Duodenal mucosa (tissue), 2 donors: ENCODE results near the gene BEX3.

Experiments used
- H3K27ac ChIP-seq: one replicate; pipeline ENCODE4 v1.7.0; 2013; ENCODE audit warnings: low read depth, low read length
- H3K27me3 ChIP-seq, 2 donors: one replicate each; pipeline ENCODE4 v1.7.0; 2013; ENCODE audit warnings: low read length in 2 of 2, control low read depth in 1 of 2; ENCODE audit not compliant: insufficient read depth in 2 of 2, control insufficient read depth in 1 of 2
- H3K36me3 ChIP-seq, 2 donors: one replicate each; pipeline ENCODE4 v1.7.0; 2013; ENCODE audit warnings: low read length in 2 of 2, control low read depth in 1 of 2; ENCODE audit not compliant: insufficient read depth in 2 of 2, control insufficient read depth in 1 of 2
- H3K4me1 ChIP-seq, 2 donors: one replicate each; pipeline ENCODE4 v1.7.0; 2013; ENCODE audit warnings: low read length in 2 of 2, control low read depth in 1 of 2; ENCODE audit not compliant: insufficient read depth in 2 of 2, control insufficient read depth in 1 of 2
- H3K4me3 ChIP-seq, 2 donors: one replicate each; pipeline ENCODE4 v1.7.0; 2013; ENCODE audit warnings: low read length in 2 of 2, low read depth in 1 of 2
- H3K9ac ChIP-seq, 2 donors: one replicate each; pipeline ENCODE4 v1.7.0; 2013; ENCODE audit warnings: low read length in 2 of 2, low read depth in 1 of 2
- H3K9me3 ChIP-seq, 2 donors: one replicate each; pipeline ENCODE4 v1.7.0; 2013; ENCODE audit warnings: low read length in 2 of 2, control low read depth in 1 of 2; ENCODE audit not compliant: control insufficient read depth in 1 of 2

The BEX3 gene

GRCh38 chrX:103376118-103376978, at the start of gene BEX3:
Gene BEX3 (plus strand): TSS chrX:103376538. CDS start chrX:103377522, 984 bp downstream.
- no peaks in the 10 kb centered on the region for H3K36me3 ChIP-seq
- peak within 1 kb of the TSS; percentile 50 for H3K27ac ChIP-seq
- peak within 1 kb of the TSS; percentile 55 to 57 for H3K4me3 ChIP-seq
- peak within 1 kb of the TSS; percentile 18 to 54 for H3K9ac ChIP-seq
- H3K4me1 ChIP-seq, result no peaks in the 10 kb centered on the region
- no peaks in the 10 kb centered on the region for H3K27me3 ChIP-seq
- no peaks in the 10 kb centered on the region for H3K9me3 ChIP-seq

GRCh38 chrX:103329991-103330390, 46.3 kb upstream of the BEX3 start, which contains the start of gene TCEAL7:
Gene TCEAL7 (plus strand): TSS chrX:103330239. CDS start chrX:103331404, 1,165 bp downstream.
- peak within 1 kb of the TSS in 1 of 2 donors; percentile 43 for H3K9ac ChIP-seq

GRCh38 chrX:103330681-103331288, 45.6 kb upstream of the BEX3 start:
- Histone ChIP-seq H3K4me3 (no peak overlapping the region), H3K9me3 (no peaks in the 10 kb centered on the region), H3K36me3 (no peaks in the 10 kb centered on the region), H3K27ac (no peak overlapping the region), H3K4me1 (no peaks in the 10 kb centered on the region), H3K27me3 (no peaks in the 10 kb centered on the region), H3K9ac (no peak overlapping the region)

More at GRCh38 chrX:103329991-103330390, 46.3 kb upstream of the BEX3 start, which contains the start of gene TCEAL7:
- H3K4me1 ChIP-seq, result no peaks in the 10 kb centered on the region
- peak within 1 kb of the TSS; percentile 5 to 43 for H3K4me3 ChIP-seq
- H3K27me3 ChIP-seq, result no peaks in the 10 kb centered on the region
- H3K9me3 ChIP-seq, result no peaks in the 10 kb centered on the region
- H3K36me3 ChIP-seq, result no peaks in the 10 kb centered on the region
- no peak within 1 kb of the TSS for H3K27ac ChIP-seq

- H3K36me3 ChIP-seq, result no peaks in the 10 kb centered on the region
- no peak overlapping the region for H3K4me3 ChIP-seq
- H3K27ac ChIP-seq, result no peak overlapping the region
- no peaks in the 10 kb centered on the region for H3K27me3 ChIP-seq
- no peak overlapping the region for H3K9ac ChIP-seq
- no peaks in the 10 kb centered on the region for H3K4me1 ChIP-seq
- no peaks in the 10 kb centered on the region for H3K9me3 ChIP-seq
Measured at GRCh38 chrX:103338663-103339062, 37.7 kb upstream of the BEX3 start.

GRCh38 chrX:103343105-103343504, 33.2 kb upstream of the BEX3 start:
- H3K27ac ChIP-seq, result no peak overlapping the region
- no peak overlapping the region for H3K4me3 ChIP-seq
- H3K36me3 ChIP-seq, result no peaks in the 10 kb centered on the region
- no peaks in the 10 kb centered on the region for H3K4me1 ChIP-seq
- no peak overlapping the region for H3K9ac ChIP-seq
- H3K27me3 ChIP-seq, result no peaks in the 10 kb centered on the region
- H3K9me3 ChIP-seq, result no peaks in the 10 kb centered on the region

GRCh38 chrX:103344606-103345005, 31.7 kb upstream of the BEX3 start:
- Histone ChIP-seq H3K27ac (no peak overlapping the region), H3K4me3 (no peak overlapping the region), H3K9ac (no peak overlapping the region), H3K9me3 (no peaks in the 10 kb centered on the region), H3K36me3 (no peaks in the 10 kb centered on the region), H3K4me1 (no peaks in the 10 kb centered on the region), H3K27me3 (no peaks in the 10 kb centered on the region)

- Histone ChIP-seq H3K9ac (no peak overlapping the region), H3K9me3 (no peaks in the 10 kb centered on the region), H3K4me1 (no peaks in the 10 kb centered on the region), H3K4me3 (no peak overlapping the region), H3K27me3 (no peaks in the 10 kb centered on the region), H3K27ac (no peak overlapping the region), H3K36me3 (no peaks in the 10 kb centered on the region)
Measured at GRCh38 chrX:103347682-103348397, 28.5 kb upstream of the BEX3 start.

GRCh38 chrX:103356130-103356798, 20.1 kb upstream of the BEX3 start, which contains the start of gene TCEAL9:
Gene TCEAL9 (plus strand): TSS chrX:103356506. CDS start chrX:103357685, 1,179 bp downstream.
- H3K36me3 ChIP-seq, result no peaks in the 10 kb centered on the region
- H3K4me3 ChIP-seq, result peak within 1 kb of the TSS; percentile 69 to 84
- no peaks in the 10 kb centered on the region for H3K9me3 ChIP-seq
- peak within 1 kb of the TSS; percentile 51 to 87 for H3K9ac ChIP-seq
- peak within 1 kb of the TSS; percentile 82 for H3K27ac ChIP-seq
- no peaks in the 10 kb centered on the region for H3K27me3 ChIP-seq
- H3K4me1 ChIP-seq, result no peaks in the 10 kb centered on the region

- H3K27ac ChIP-seq, result peak overlapping the region; percentile 82
- peak overlapping the region; percentile 51 to 87 for H3K9ac ChIP-seq
- no peaks in the 10 kb centered on the region for H3K4me1 ChIP-seq
- no peaks in the 10 kb centered on the region for H3K36me3 ChIP-seq
- no peaks in the 10 kb centered on the region for H3K9me3 ChIP-seq
- H3K4me3 ChIP-seq, result peak overlapping the region; percentile 69 to 84
- no peaks in the 10 kb centered on the region for H3K27me3 ChIP-seq
Measured at GRCh38 chrX:103356858-103357257, 19.5 kb upstream of the BEX3 start.
